ENCODE results near the gene ZC3H7B. TPM values are rescaled to one million over a fixed set of nuclear protein-coding genes. Genes with fewer than 3 reads are reported as not detected.

The ZC3H7B gene
- total RNA-seq, 1 donor from 2014 or later: 47.6 TPM

DNA sequence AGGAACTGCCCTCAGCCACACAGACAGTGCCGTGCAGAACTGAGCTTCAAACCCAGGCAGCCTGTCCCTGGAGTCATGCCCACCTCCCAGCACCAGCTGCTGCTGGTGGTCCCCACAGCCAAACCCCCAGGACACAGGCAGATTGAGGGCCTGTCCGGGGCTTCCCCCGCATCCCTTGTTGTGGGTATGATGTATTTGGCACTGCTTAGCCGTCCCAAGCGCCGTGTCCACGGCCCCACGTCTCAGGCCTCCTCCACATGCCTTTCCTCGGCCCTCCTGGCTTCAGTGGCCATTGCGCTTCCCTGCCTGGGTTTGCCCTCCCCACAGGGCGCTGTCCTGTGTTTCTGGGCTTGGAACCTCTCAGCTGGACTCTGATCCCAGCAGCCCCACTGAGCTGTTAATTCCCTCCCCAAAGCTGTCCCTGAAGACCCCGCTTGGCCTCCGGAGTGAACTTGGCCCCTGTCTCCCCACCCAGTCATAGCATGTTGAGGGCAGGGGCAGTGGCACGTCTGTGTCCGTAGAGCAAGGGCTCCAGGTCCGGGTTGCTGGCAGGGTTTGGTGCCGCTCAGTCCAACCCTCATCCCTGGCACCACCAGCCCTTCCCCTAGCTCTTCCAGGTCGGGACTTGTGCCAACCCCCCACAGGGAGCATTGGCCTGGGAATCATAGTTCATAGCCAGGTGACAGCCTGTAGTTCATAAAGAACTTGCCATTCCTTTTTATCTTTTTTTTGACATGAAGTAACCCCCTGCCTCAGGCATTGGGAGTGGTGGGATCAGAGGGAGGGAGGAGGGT lies 45.9 kb downstream of the ZC3H7B start:
- ATAC-seq (peak; percentile 83), DNase-seq (peak; percentile 78)
- intact Hi-C loops (cut with micrococcal nuclease): no loop called here

DNA sequence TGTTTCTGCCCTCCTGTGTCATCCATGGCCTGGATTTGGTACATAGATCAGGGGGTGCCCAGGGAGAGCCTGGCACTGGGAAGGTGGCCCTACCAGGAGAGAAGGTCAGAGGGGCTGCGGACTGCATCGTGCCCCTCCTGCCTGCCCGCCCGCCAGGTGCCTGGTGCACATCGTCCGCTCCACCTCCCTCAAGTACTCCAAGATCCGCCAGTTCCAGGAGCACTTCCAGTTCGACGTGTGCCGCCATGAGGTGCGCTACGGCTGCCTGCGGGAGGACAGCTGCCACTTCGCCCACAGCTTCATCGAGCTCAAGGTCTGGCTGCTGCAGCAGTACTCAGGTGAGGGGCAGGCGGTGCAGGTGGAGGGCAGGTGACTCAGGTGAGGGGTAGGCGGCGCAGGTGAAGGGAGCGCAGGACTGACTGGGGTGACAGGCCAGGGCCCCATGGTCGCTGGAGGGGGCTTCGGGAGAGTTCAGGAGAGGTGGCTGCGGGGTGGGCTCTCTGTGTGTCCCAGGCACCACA lies 47.7 kb downstream of the ZC3H7B start:
- intact Hi-C loops (cut with micrococcal nuclease): no loop called here
- DNase-seq (no peak), ATAC-seq (no peak)

DNA sequence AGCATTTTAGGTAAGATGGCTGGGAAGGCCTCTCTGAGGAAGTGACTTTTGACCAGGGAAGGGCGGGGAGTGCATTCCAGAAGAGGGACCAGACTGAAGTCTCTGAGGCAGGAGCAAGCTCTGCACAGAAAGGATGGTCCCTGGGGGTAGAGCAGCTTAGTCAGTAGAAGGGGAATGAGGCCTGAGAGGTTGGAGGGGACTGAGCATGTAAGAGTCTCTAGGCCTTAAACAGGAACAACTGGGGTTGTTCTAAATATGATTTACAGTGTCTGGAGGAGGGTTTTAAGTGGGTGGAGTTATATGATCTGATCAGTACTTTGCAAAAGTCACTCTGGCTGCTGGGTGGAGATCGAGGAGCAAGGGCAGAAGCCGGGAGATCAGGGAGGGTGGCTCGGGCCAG lies 48.8 kb downstream of the ZC3H7B start:
- ATAC-seq: peak; percentile 12
- DNase-seq: no peak
- intact Hi-C loops (cut with micrococcal nuclease): no loop called here

DNA sequence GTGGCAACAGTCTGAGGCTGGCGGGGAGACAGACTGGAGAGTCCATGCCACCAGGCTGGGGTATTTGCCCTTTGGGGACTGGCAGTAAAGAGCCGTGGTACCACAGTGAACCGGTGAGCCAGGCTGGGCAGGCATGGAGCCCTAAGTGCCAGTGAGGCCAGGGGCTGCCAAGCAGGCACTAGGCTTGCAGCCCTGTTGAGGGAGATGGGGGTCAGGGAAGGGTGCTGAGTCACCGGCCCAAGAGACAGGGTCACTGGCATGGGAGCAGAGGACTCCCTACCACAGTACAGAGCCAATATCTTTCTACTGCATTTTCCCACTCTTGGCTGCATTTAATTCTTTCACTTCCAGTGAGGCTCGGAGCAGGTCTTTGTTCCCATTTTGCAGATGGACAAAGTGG lies 49.7 kb downstream of the ZC3H7B start:
- no peak for DNase-seq
- intact Hi-C loops (cut with micrococcal nuclease): no loop called here
- no peak for ATAC-seq

DNA sequence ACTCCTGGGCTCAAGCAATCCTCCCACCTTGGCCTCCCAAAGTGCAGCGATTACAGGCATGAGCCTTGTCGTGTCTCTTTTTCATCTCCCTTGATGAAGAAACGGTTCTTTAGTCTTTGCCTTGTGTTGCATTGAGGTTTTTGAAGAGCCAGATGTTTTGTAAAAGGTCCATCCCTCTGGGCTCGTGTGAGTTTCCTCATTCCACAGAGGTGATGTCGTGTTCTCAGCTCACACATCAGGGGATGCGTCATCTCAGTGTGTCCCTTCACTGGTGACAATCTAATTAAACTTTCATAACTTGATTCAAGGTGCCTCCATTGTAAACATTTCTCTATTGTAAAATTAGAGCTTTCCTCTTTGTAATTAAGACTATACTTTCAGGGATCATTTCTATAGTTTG lies 50.7 kb downstream of the ZC3H7B start:
- DNase-seq: no peak
- intact Hi-C loops (cut with micrococcal nuclease): no loop called here
- no peak for ATAC-seq

DNA sequence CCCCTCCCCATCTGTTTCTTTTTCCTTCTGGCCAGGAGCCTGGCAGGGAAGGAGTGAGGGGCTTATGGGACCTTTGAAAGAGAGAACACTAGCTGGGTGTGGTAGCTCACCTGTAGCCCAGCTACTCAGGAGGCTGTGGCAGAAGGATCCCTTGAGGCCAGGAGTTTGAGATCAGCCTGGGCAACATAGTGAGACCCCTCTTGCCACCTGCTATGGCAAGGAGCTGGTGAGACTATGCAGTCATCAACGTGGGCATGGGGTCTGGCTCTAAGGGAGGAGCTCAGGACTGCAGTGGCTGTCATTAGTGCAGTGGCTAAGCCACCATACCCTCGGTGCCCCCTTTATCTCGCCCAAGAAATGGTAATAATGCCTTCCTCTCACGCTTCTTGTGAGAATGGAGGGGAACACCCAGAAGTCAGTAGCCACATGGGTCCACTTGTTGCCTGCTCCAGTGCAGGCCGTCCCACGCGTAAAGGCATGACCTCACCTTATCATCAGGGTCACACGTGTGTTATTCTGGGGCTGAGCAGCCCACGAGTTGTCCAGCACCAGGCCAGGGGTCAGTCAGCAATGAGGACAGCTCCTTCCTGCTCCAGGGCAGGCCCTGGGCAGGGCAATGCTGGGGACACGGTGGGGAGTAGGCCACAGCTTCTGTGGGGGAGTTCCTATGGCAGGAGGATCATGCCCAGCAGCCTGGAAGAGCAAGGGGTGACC lies 52.7 kb downstream of the ZC3H7B start:
- DNase-seq (no peak), ATAC-seq (no peak)
- intact Hi-C loops (cut with micrococcal nuclease): no loop called here

DNA sequence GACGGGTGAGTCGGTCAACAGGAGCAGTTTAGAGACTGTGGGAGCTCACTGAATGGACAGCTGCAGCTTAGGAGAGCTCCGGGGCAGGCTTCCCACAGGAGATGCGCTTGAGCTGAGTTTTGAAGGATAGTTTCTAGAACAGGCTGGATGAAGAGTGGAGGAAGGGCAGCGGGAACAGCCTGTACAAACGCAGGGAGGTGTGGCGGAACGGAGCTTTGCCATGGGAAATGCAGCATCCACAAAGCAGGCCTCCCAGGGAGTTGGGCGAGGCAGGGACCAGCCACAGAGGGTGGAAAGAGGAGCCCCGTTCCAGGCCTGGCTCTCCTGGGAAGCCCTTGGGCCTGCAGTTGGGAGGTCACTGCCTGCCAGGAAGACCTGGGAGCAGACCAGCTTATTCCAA lies 53.7 kb downstream of the ZC3H7B start:
- ATAC-seq (no peak), DNase-seq (no peak)
- intact Hi-C loops (cut with micrococcal nuclease): no loop called here

DNA sequence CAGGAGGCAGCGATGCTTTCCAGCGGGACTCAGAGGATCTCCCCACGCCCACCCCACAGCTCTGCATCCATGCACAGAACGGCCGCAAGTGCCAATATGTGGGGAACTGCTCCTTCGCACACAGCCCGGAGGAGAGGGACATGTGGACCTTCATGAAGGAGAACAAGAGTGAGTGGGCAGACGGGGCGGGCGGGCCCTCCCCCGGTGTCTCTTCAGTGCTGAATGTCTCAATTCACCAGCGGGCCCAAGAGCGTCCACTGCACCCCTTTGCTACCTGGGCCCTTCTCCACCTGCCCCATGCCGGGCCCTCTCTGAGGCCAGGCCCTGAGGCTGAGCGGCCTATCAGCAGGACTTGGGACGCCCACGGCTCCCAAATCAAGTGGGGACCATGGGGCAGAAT lies 54.6 kb downstream of the ZC3H7B start:
- DNase-seq: no peak
- no peak for ATAC-seq
- intact Hi-C loops (cut with micrococcal nuclease): no loop called here

DNA sequence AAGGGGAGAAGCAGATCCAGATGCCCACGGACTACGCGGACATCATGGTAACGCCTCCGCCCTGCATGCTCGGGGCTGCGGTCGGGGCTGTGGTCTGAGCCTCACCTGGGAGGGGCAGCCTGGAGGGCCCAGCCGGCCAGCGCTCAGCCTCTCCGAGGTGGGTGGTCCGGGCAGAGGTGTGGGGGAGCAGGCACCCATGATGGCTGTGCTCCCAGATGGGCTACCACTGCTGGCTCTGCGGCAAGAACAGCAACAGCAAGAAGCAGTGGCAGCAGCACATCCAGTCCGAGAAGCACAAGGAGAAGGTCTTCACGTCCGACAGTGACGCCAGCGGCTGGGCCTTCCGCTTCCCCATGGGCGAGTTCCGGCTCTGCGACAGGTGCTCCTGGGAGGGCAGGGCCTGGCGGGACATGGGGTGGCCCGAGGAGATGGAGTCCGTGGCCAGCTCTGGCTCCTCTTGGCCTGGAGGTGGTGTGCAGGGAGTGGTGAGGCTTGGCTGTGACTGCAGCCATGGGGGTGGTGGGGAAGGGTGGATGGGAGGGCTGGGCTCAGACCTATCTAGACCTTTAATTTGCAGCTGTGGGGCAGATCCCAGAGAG lies 55.2 kb downstream of the ZC3H7B start:
- ATAC-seq (no peak), DNase-seq (no peak)
- intact Hi-C loops (cut with micrococcal nuclease): no loop called here

DNA sequence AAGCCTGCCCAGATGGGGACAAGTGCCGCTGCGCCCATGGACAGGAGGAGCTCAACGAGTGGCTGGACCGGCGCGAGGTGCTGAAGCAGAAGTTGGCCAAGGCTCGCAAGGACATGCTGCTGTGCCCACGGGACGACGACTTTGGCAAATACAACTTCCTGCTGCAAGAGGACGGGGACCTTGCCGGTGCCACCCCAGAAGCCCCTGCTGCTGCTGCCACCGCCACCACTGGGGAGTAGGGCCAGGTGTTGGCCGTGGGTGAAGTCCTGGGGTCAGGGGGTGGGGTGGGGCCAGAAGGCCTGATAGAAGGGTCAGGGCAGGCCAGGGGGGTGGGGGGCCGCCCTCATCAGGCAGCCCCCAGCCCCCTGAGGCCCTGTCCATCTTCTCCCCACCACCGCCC lies 55.9 kb downstream of the ZC3H7B start:
- no peak for ATAC-seq
- DNase-seq: no peak
- intact Hi-C loops (cut with micrococcal nuclease): no loop called here

DNA sequence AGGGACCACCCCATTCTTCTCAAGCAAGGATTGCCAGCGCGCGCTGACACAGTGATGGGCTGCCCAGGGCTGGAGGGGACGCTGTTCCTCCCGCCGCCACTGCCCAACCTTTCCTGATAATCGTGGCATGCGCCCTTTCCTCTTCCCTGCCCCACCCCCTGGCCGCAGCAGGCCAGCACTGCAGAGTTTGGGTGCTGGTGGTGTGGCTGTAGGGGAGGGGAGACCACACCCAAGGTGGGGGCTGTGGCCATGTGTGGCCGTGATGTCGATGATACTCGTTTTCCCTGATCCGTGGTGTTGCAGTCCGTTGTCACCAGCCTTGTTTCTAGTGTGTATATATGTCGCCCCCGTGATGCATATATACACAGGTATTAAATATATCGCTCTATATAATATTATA lies 57.6 kb downstream of the ZC3H7B start:
- ATAC-seq: no peak
- DNase-seq: no peak
- intact Hi-C loops (cut with micrococcal nuclease): no loop called here

DNA sequence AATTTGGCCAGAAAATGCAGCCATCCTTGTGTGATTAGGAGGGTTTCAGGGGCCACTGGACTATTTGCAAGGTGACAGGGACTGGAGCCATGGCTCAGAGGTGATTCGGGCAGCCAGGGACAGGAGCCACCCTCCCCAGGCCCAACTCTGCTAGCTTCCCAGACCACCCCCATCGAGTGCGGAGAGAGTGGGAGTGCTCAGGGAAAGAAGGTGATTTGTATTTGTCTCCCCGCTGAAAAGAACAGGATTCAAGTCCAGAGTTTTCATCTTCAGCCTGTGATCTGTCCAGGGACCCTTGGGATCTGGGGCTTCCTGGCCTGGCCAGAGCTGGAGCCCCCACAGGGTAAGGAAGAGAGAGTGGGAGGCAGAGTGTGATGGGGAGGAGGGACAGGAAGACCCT lies 58.1 kb downstream of the ZC3H7B start:
- intact Hi-C loops (cut with micrococcal nuclease): no loop called here
- DNase-seq: no peak
- ATAC-seq: no peak

DNA sequence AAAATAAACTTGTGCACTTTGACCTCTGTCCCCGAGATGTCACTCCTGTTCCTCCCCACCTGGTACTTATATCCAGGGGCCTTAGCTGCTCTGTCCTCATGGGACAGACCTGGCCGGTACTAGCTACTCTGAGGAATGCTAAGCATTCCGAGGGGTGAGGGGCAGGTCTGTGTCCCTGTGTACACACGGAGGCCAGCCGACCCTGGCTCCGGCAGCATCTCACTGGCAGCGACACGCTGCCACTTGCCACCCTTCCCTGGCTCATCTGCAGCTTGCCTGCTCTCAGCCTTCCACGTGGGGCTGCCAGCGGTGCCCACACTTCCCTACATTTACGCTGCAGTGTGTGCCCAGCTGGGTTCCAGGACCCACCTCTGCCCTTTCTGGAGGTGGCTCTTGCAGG lies 58.8 kb downstream of the ZC3H7B start:
- intact Hi-C loops (cut with micrococcal nuclease): no loop called here
- DNase-seq (peak; percentile 75), ATAC-seq (peak; percentile 84)

DNA sequence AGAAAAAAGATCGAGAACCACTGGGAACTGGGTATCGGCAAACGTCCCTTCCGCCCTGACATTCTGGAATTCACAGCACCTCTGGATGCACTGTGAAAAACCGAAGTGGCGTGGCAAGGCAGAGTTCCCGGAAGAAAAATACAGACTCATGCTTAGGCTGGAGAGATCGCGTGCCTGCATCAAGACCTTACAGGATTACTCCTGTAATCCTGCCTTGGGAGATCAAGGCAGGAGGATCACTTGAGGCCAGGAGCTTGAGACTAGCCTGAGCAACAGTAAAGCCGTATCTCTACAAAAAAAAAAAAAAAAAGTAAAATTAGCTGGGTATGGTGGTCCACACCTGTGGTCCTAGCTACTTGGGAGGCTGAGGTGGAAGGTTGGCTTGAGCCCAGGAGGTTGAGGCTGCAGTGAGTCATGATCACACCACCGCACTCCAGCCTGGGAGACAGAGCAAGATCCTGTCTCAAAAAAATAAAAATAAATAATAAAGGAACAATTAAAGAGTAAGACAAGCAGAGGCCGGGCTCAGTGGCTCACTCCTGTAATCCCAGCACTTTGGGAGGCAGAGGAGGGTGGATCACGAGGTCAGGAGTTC lies 60.5 kb downstream of the ZC3H7B start:
- ATAC-seq (no peak), DNase-seq (no peak)
- intact Hi-C loops (cut with micrococcal nuclease): no loop called here

DNA sequence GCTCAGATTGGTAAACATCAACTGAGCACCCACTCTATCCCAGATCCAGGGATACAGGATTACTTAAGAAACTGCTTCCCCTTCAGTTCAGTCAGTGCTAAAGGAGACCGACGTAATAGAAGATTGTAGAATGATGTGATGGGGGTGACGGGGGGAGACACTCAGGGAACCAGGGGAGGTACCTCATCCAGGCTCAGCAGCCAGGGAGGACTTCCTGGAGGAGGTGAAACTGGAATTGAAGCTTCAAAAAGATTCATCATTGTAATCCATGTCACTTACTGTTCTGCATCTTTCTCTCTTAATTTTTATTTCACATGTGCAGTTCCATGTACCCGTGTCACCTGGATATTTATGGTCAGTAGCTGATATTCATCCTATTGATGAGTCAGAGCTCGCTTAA lies 61.3 kb downstream of the ZC3H7B start:
- no peak for DNase-seq
- ATAC-seq: no peak
- intact Hi-C loops (cut with micrococcal nuclease): no loop called here

DNA sequence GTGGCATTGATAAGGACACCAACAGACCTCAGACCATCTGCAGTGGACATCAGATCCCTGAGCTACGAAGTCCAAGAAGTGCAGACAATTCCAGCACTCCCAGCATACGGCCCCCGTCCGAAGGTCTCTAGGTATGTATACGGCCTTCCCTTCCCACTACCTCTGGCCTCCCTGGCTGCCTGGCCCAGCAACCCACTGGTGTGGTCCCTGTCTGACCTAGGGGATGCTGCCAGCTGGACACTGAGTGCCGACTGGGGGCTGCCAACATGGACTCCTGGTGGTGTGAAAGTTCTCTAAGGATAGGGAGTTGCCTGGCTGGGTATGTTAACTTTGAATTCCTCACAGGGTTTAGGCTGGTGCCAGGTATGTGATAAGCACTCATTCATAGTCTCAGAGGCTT lies 62.9 kb downstream of the ZC3H7B start:
- intact Hi-C loops (cut with micrococcal nuclease): no loop called here
- ATAC-seq (no peak), DNase-seq (no peak)

DNA sequence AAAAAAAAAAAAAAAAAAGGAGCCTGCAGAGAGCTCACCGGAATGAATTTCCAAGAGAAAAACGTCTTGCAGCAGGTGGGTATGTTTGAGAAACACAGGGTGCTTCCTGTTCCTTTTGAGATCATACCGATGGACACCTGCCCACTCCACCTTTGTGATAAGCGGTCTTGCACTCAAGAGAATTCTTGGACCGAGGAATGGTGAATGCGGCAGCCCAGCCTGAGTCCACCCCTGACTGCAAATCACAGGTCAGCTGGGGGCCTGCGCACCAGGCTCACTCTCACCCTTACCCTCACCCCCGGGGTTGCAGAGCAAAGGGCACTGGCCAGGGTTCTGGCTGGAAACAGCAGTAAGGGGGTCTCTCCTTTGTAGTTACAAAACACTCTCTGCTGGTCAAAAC lies 63.6 kb downstream of the ZC3H7B start:
- no peak for DNase-seq
- no peak for ATAC-seq
- intact Hi-C loops (cut with micrococcal nuclease): no loop called here

DNA sequence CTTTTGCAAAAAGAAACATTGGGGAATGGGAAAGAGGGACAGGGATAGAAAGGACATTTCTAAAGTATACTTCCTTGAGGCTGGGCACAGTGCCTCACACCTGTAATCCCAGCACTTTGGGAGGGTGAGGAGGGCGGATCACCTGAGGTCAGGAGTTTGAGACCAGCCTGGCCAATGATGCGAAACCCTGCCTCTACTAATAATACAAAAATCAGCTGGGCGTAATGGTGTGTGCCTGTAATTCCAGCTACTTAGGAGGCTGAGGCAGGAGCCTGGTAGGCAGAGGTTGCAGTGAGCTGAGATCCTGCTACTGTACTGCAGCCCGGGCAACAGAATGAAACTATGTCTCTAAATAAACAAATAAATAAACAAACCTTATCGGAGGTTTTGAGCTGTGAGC lies 64.1 kb downstream of the ZC3H7B start:
- intact Hi-C loops (cut with micrococcal nuclease): no loop called here
- ATAC-seq: no peak
- no peak for DNase-seq

DNA sequence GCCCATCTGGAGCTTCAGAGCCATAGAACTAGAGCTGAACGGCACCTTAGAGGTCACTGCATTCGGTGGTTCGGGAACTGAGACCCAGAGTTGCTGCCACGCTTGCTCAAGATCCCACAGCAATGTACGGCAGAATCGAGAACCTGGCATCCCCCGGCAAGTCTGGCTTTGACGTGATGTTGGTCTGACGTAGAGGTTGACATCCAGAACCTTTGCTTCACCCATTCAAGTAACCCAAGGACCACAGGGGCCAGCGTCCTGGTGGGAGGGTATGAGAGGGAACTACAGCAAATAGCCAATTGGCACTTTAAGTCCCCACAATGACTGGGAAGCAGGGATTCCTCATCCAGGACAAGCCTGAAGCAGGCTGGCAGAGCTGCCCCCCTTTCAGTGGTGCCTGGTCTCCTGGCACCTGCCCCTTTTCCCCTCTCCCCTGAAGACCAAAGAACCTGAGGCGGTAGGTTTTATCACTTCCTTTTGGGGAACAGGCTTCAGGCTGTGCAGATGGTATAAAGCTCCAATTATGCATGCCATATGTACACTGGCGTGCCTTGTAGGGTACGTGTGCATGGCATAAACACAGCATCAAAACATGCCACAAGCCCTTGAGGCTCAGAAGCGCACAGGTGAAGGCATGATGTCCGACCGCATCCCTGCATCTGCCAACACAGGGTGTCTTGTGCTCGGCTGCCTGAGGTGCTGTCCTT lies 65.2 kb downstream of the ZC3H7B start:
- DNase-seq (no peak), ATAC-seq (no peak)
- intact Hi-C loops (cut with micrococcal nuclease): no loop called here
